NCI-H226 (cell line): ENCODE results near the gene LCE7A.
A peak's percentile ranks its signal among the peaks of the same experiment; 100 is the strongest.

ENCODE experiments used
- DNase-seq: peaks from one replicate; pipeline ENCODE4 v3.0.0-alpha.2; 2015

LCE7A gene

GRCh38 chr1:152880907-152881306, 21.1 kb downstream of the LCE7A start:
- no peak for DNase-seq

- DNase-seq, result peak; percentile 39
These were observed 24.3 kb downstream of the LCE7A start for GRCh38 chr1:152884085-152884484.

- DNase-seq, result no peak
These were observed 24.7 kb downstream of the LCE7A start for GRCh38 chr1:152884506-152884905.

- DNase-seq, result peak; percentile 42
These were observed 25.3 kb downstream of the LCE7A start for GRCh38 chr1:152884966-152885624.

- no peak for DNase-seq
These were observed 26.3 kb downstream of the LCE7A start for GRCh38 chr1:152886085-152886484.

- DNase-seq, result no peak
These were observed 27.1 kb downstream of the LCE7A start for GRCh38 chr1:152886758-152887409.

- DNase-seq, result no peak
These were observed 28.3 kb downstream of the LCE7A start for GRCh38 chr1:152888126-152888525.

- no peak for DNase-seq
These were observed 39.2 kb downstream of the LCE7A start for GRCh38 chr1:152899027-152899426.

GRCh38 chr1:152899883-152900282, 40.1 kb downstream of the LCE7A start:
- no peak for DNase-seq

- no peak for DNase-seq
These were observed 41.8 kb downstream of the LCE7A start for GRCh38 chr1:152901631-152902030.

- DNase-seq, result no peak
These were observed 42.8 kb downstream of the LCE7A start for GRCh38 chr1:152902636-152903035.

- no peak for DNase-seq
These were observed 45.1 kb downstream of the LCE7A start for GRCh38 chr1:152904688-152905440.

- DNase-seq, result peak; percentile 97
These were observed 46.3 kb downstream of the LCE7A start for GRCh38 chr1:152906023-152906565.

GRCh38 chr1:152907686-152908601, 48.1 kb downstream of the LCE7A start, which contains the start of gene IVL:
Gene IVL, plus strand, starts transcription at chr1:152908546. Its CDS starts 1,252 bp downstream, at chr1:152909798.
- DNase-seq, result peak; percentile 87

- no peak for DNase-seq
These were observed 49.4 kb downstream of the LCE7A start for GRCh38 chr1:152909206-152909605.
